ENCODE data around the gene PDZRN4. TPM values are rescaled to one million over a fixed set of nuclear protein-coding genes. Genes with fewer than 3 reads are reported as not detected.

The PDZRN4 gene
- total and polyA plus RNA-seq, 12 donors = 0.28 to 2.3 (median 1.0) TPM

DNA sequence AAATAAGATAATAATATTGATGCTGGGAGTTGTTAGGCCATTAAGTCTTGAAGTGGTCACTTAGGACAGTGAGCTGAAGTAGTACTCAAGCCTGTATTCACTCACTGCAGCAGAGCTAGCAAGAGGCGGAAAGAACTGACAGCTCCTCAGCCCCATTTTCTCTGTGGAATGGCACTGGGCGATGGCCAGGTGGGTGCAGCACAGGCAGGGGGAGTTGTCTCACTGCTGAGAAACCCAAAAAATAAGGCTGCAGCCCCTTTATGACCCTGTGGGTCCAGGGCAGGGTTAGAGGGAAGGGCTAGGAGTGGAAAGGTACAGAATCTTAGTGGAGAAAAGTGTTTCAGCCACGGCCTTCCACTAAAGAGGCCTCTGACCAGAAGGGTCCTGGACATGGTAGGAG is 35.5 kb downstream of the PDZRN4 start:
- DNase-seq = no peak
- intact Hi-C loops (cut with DNase I) = no loop called here
- H3K4me3 ChIP-seq = no peak overlapping the region
- H3K4me1 ChIP-seq (replicated peaks in 1 of 2) = peaks cover 0 to 6% of the 10 kb centered on the region in 2 donors
- H3K9me3 ChIP-seq (replicated peaks in 1 of 3) = no peaks in the 10 kb centered on the region
- TF ChIP-seq, protein P1, sequence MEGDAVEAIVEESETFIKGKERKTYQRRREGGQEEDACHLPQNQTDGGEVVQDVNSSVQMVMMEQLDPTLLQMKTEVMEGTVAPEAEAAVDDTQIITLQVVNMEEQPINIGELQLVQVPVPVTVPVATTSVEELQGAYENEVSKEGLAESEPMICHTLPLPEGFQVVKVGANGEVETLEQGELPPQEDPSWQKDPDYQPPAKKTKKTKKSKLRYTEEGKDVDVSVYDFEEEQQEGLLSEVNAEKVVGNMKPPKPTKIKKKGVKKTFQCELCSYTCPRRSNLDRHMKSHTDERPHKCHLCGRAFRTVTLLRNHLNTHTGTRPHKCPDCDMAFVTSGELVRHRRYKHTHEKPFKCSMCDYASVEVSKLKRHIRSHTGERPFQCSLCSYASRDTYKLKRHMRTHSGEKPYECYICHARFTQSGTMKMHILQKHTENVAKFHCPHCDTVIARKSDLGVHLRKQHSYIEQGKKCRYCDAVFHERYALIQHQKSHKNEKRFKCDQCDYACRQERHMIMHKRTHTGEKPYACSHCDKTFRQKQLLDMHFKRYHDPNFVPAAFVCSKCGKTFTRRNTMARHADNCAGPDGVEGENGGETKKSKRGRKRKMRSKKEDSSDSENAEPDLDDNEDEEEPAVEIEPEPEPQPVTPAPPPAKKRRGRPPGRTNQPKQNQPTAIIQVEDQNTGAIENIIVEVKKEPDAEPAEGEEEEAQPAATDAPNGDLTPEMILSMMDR (IDR thresholded peaks at IDR 0.05) = no peak
- TF ChIP-seq POLR2A (IDR thresholded peaks at IDR 0.05) = no peak
- WGBS, 4 donors = 89 to 97% (median 93%) methylated on average over 3 of the region's 3 CpGs
- no peaks in the 10 kb centered on the region for H3K27me3 ChIP-seq
- no peak overlapping the region for H3K27ac ChIP-seq
- no peaks in the 10 kb centered on the region for H3K36me3 ChIP-seq (replicated peaks in 1 of 2)

DNA sequence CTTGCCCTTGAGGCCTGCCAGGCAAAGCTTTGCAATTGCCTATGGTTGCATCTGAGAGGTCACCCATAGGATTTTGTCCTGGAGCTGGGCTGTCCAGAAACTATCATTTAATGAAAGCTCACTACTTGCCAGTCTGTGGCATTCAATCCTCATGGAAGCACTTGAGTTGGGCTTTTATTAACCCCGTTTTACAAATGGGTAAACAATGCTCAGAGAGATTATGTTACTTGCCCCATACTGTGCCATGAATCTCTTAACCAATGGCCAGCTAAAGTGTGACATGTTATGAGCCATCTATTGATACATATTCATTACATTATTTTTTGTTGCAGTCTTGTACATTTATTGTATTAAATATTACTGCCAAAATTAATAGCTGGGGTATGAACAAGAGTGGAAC is 35.9 kb downstream of the PDZRN4 start:
- no peaks in the 10 kb centered on the region for H3K9me3 ChIP-seq (replicated peaks in 1 of 3)
- H3K4me3 ChIP-seq = no peak overlapping the region
- WGBS, 4 donors = 78 to 100% (median 84%) methylated on average over 1 of the region's 1 CpG
- TF ChIP-seq, protein P1 (IDR thresholded peaks at IDR 0.05) = no peak
- no peak for TF ChIP-seq POLR2A (IDR thresholded peaks at IDR 0.05)
- H3K4me1 ChIP-seq (replicated peaks in 1 of 2) = peaks cover 0 to 1% of the 10 kb centered on the region in 2 donors
- intact Hi-C loops (cut with DNase I) = no loop called here
- DNase-seq = no peak
- H3K36me3 ChIP-seq (replicated peaks in 1 of 2) = no peaks in the 10 kb centered on the region
- H3K27ac ChIP-seq = no peak overlapping the region
- H3K27me3 ChIP-seq = no peaks in the 10 kb centered on the region

DNA sequence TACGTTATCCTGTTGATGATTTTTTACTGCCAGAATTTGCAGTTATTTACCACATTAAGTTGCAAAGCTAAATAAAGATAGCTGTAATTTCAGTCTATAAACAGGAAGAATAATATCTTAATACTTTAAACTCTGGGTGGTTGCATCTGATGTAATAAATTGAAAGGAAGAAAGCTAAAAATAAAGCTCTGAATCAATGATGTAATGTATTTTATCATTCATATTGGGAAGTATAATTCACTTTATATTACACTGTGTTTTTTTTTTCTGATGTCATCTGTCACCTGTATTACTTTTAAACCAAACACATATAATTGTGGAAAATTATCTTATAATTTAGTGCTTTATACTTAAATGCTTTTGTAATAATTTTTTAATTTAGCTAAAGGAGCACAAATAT is 37.1 kb downstream of the PDZRN4 start:
- no peak for DNase-seq
- intact Hi-C loops (cut with DNase I) = no loop called here
- WGBS, 4 donors = 84 to 97% (median 86%) methylated on average over 1 of the region's 1 CpG

DNA sequence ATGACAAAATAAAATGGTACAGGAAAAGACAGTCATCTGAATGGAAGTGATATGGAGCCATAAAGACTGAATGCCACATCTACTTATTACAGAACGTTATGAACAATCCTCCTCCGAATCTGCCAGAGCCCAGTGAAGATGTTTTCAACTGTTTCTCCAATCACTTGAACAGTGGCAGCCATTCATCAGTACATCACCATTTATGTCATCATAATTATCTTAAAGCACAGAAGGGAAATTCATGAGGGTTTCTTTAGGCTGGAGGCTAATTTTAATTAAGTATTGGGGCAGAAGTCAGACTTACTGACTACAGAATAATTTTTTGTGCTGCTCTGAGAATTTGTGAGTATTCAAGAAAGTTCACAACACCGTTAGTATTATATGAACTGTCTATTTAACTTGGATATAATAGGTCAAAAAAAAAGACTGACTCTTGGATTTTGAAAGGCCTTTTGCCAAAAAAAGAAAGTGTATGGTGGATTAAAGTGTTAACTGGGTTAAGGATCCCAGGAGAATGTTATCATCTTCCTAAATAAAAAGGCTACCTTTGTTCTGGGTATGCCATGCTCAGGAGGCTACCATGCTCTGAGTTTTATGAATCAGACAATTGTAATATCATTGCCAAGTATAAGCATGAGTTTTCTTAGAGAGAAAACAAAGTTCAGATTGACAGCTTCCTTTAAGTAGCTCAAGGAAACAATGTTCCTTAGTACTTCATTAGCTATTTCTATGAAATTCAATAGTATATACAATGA is 40.1 kb downstream of the PDZRN4 start:
- Histone ChIP-seq H3K27ac (no peak overlapping the region), H3K4me1 (replicated peaks in 1 of 2) (no peaks in the 10 kb centered on the region), H3K27me3 (no peaks in the 10 kb centered on the region), H3K4me3 (no peak overlapping the region), H3K36me3 (replicated peaks in 1 of 2) (no peaks in the 10 kb centered on the region), H3K9me3 (replicated peaks in 1 of 3) (no peaks in the 10 kb centered on the region)
- TF ChIP-seq POLR2A (IDR thresholded peaks at IDR 0.05) = no peak
- intact Hi-C loops (cut with DNase I) = no loop called here
- WGBS, 4 donors = 74 to 87% (median 78%) methylated on average over 3 of the region's 3 CpGs
- no peak for DNase-seq

More for the DNA sequence above, 37.1 kb downstream of the PDZRN4 start:
- H3K9me3 ChIP-seq (replicated peaks in 1 of 3) = no peaks in the 10 kb centered on the region
- H3K36me3 ChIP-seq (replicated peaks in 1 of 2) = no peaks in the 10 kb centered on the region
- H3K4me3 ChIP-seq = no peak overlapping the region
- no peak overlapping the region for H3K27ac ChIP-seq
- TF ChIP-seq POLR2A (IDR thresholded peaks at IDR 0.05) = no peak
- TF ChIP-seq, protein P1 (IDR thresholded peaks at IDR 0.05) = no peak
- no peaks in the 10 kb centered on the region for H3K4me1 ChIP-seq (replicated peaks in 1 of 2)
- no peaks in the 10 kb centered on the region for H3K27me3 ChIP-seq

DNA sequence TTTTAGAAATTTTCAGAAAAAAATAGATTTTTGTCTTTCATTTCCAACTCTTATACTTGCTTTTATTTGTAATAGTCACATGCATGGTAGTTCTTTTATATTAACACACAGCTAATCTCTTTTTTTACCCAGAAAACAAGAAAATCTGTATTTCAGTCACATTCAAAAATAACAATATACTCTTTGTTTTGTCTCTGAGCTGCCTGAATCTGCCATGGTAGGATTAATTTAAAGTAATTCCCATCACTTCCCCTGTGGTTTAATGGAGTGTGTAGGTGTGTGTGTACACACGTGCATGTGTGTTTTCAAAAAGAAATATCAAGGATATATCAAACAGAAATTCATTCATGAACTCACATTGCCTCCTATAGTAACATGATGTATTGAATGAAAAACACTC is 42.6 kb downstream of the PDZRN4 start:
- Histone ChIP-seq H3K27me3 (no peaks in the 10 kb centered on the region), H3K4me1 (replicated peaks in 1 of 2) (no peaks in the 10 kb centered on the region), H3K27ac (no peak overlapping the region), H3K4me3 (no peak overlapping the region), H3K9me3 (replicated peaks in 1 of 3) (no peaks in the 10 kb centered on the region), H3K36me3 (replicated peaks in 1 of 2) (no peaks in the 10 kb centered on the region)
- TF ChIP-seq, protein P1 (IDR thresholded peaks at IDR 0.05) = no peak
- TF ChIP-seq POLR2A (IDR thresholded peaks at IDR 0.05) = no peak
- no peak for DNase-seq
- intact Hi-C loops (cut with DNase I) = no loop called here
- WGBS, 4 donors = 80 to 88% (median 86%) methylated on average over 1 of the region's 1 CpG

Data from adrenal gland (tissue), 12 donors.